ENCODE data around the gene SLC25A10. TPM values are rescaled to one million over a fixed set of nuclear protein-coding genes. Genes with fewer than 3 reads are reported as not detected.

Gene SLC25A10
- total RNA-seq, 1 donor from 2014 or later, result 9.1 TPM

DNA sequence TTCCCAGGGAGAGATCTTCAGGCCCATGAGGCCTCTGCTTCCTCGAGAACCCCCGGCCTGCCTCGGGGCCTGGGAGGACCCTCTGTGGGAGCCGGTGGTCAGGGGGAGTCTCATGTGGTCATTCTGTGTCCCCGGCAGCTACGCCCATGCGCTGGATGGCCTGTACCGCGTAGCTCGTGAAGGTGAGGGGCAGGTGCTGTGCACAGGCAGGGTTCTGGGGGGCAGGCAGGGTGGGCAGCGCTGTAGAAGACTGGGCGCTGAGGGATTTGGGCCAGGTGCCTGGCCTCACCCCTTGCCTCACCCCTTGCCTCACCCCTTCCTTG, 4.6 kb downstream of the SLC25A10 start:
- peaks cover 2% of the 10 kb centered on the region for H3K36me3 Mint-ChIP-seq
- Histone ChIP-seq H3K4me3 (no peak overlapping the region), H3K36me3 (no peaks in the 10 kb centered on the region), H3K4me2 (no peak overlapping the region), H3K9ac (no peak overlapping the region), H3F3A (ENCODE audit: low read depth) (peaks cover 10% of the 10 kb centered on the region), H3K79me2 (ENCODE audit: low read depth) (peaks cover 12% of the 10 kb centered on the region), H3K4me1 (peaks cover 15% of the 10 kb centered on the region), H2AFZ (replicated peaks) (no peak overlapping the region), H3K27ac (no peak overlapping the region), H3K27me3 (peaks cover 3% of the 10 kb centered on the region), H4K20me1 (ENCODE audit: low read depth) (peaks cover 23% of the 10 kb centered on the region), H3K9me3 (ENCODE audit: low read depth) (no peaks in the 10 kb centered on the region)
- no peak overlapping the region for H3K4me3 Mint-ChIP-seq
- TF ChIP-seq, protein P1, sequence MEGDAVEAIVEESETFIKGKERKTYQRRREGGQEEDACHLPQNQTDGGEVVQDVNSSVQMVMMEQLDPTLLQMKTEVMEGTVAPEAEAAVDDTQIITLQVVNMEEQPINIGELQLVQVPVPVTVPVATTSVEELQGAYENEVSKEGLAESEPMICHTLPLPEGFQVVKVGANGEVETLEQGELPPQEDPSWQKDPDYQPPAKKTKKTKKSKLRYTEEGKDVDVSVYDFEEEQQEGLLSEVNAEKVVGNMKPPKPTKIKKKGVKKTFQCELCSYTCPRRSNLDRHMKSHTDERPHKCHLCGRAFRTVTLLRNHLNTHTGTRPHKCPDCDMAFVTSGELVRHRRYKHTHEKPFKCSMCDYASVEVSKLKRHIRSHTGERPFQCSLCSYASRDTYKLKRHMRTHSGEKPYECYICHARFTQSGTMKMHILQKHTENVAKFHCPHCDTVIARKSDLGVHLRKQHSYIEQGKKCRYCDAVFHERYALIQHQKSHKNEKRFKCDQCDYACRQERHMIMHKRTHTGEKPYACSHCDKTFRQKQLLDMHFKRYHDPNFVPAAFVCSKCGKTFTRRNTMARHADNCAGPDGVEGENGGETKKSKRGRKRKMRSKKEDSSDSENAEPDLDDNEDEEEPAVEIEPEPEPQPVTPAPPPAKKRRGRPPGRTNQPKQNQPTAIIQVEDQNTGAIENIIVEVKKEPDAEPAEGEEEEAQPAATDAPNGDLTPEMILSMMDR (IDR thresholded peaks at IDR 0.05), result no peak
- no peak for TF ChIP-seq EZH2phosphoT487 (IDR thresholded peaks at IDR 0.05)
- no peak for TF ChIP-seq EZH2 (IDR thresholded peaks at IDR 0.05)
- H3K4me1 Mint-ChIP-seq, result peaks cover 15% of the 10 kb centered on the region
- no peaks in the 10 kb centered on the region for H3K9me3 Mint-ChIP-seq
- no peak for DNase-seq (ENCODE audit: low spot score)
- H3K27me3 Mint-ChIP-seq (ENCODE audit: insufficient read depth, low read depth), result peaks cover 4% of the 10 kb centered on the region
- no peak overlapping the region for H3K27ac Mint-ChIP-seq

DNA sequence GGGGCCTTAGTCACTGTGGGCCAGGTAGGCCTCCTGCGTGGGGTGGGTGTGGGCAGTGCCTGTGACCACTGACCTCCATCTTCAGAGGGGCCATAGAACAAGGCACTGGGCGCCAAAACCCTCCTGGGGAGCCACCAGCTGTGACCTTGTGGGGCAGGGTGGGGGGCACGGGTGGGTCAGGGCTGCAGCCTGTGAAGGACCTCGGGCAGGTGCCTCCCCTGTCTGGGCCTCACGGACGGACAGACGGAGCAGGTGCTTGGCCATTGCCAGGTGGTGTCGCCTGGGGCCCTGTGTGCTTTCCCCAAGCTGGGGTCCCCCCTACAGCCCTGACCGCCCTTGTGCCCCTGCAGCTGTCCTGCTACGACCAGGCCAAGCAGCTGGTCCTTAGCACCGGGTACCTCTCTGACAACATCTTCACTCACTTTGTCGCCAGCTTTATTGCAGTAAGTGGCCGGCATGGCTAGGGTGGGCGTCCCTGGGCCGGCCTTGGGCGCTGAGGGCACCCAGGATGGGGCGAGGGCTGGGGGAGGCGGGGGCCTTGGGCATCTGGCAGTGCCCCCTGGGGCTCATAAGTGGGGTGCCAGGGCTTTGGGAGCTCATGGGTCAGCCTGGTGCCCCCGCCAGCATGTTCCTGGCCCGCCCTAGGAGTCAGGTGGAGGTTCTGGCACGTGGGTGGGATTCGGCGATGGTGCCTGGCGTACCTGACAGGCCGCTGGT, 5.1 kb downstream of the SLC25A10 start:
- Histone ChIP-seq H3K4me2 (no peak overlapping the region), H3K27me3 (no peaks in the 10 kb centered on the region), H3K4me3 (no peak overlapping the region), H3K79me2 (ENCODE audit: low read depth) (peaks cover 12% of the 10 kb centered on the region), H3K36me3 (no peaks in the 10 kb centered on the region), H4K20me1 (ENCODE audit: low read depth) (peaks cover 23% of the 10 kb centered on the region), H3F3A (ENCODE audit: low read depth) (peaks cover 11% of the 10 kb centered on the region), H3K27ac (no peak overlapping the region), H3K4me1 (peaks cover 15% of the 10 kb centered on the region), H3K9ac (no peak overlapping the region), H3K9me3 (ENCODE audit: low read depth) (no peaks in the 10 kb centered on the region), H2AFZ (replicated peaks) (no peak overlapping the region)
- H3K9me3 Mint-ChIP-seq, result no peaks in the 10 kb centered on the region
- TF ChIP-seq EZH2 (IDR thresholded peaks at IDR 0.05), result no peak
- TF ChIP-seq EZH2phosphoT487 (IDR thresholded peaks at IDR 0.05), result no peak
- TF ChIP-seq, protein P1 (IDR thresholded peaks at IDR 0.05), result no peak
- no peak for DNase-seq (ENCODE audit: low spot score)
- H3K4me1 Mint-ChIP-seq, result peaks cover 17% of the 10 kb centered on the region
- peaks cover 2% of the 10 kb centered on the region for H3K36me3 Mint-ChIP-seq
- H3K4me3 Mint-ChIP-seq, result no peak overlapping the region
- peaks cover 4% of the 10 kb centered on the region for H3K27me3 Mint-ChIP-seq (ENCODE audit: insufficient read depth, low read depth)
- H3K27ac Mint-ChIP-seq, result no peak overlapping the region

DNA sequence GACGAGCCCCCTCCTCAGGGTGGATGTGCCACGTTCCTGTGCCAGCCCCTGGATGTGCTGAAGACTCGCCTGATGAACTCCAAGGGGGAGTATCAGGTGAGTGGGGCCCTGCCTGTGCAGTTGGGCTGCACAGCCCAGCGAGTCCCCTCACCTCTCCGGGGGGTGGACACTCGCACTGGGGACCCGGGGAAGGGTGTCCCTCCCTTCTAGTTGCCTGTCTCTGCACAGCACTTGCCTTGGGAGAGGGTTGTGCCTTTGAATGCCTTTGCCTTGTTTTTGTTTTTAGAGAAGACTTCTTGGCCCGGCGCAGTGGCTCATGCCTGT, 5.6 kb downstream of the SLC25A10 start:
- TF ChIP-seq EZH2 (IDR thresholded peaks at IDR 0.05) (no peak), EZH2phosphoT487 (IDR thresholded peaks at IDR 0.05) (no peak)
- TF ChIP-seq, protein P1 (IDR thresholded peaks at IDR 0.05), result no peak
- Histone ChIP-seq H3K27me3 (no peaks in the 10 kb centered on the region), H3K79me2 (ENCODE audit: low read depth) (peaks cover 7% of the 10 kb centered on the region), H3K27ac (no peak overlapping the region), H4K20me1 (ENCODE audit: low read depth) (peaks cover 19% of the 10 kb centered on the region), H3K36me3 (no peaks in the 10 kb centered on the region), H3K9me3 (ENCODE audit: low read depth) (no peaks in the 10 kb centered on the region), H3F3A (ENCODE audit: low read depth) (peaks cover 10% of the 10 kb centered on the region), H3K4me1 (peaks cover 12% of the 10 kb centered on the region), H3K9ac (no peak overlapping the region), H3K4me3 (no peak overlapping the region), H2AFZ (replicated peaks) (no peak overlapping the region), H3K4me2 (no peak overlapping the region)
- Mint-ChIP-seq H3K9me3 (no peaks in the 10 kb centered on the region), H3K4me3 (no peak overlapping the region), H3K4me1 (peaks cover 16% of the 10 kb centered on the region), H3K27me3 (ENCODE audit: insufficient read depth, low read depth) (peaks cover 4% of the 10 kb centered on the region), H3K27ac (no peak overlapping the region), H3K36me3 (peaks cover 2% of the 10 kb centered on the region)
- DNase-seq (ENCODE audit: low spot score), result no peak
